Smooth muscle cell (in vitro differentiated cells): ENCODE measurements around the gene CCDC127. TPM values are rescaled to one million over a fixed set of nuclear protein-coding genes. Genes with fewer than 3 reads are reported as not detected.
"Not testable (repeated sequence)": the region's sequence is repeated elsewhere in the genome, so short reads cannot be mapped to it uniquely, and the experiment has no call there.

Source experiments
- DNase-seq: peaks from one replicate; lab custom pipeline; 2025; ENCODE audit not compliant: unreplicated experiment; lab: John Stamatoyannopoulos, UW
- H2AFZ ChIP-seq: fragments of 200-600 bp; sonication (generic); 2 replicates; pipeline ENCODE4 v1.6.0; 2016; ENCODE audit warnings: antibody characterized with exemption, low read depth, mild to moderate bottlenecking
- H3F3A ChIP-seq: fragments of 200-600 bp; sonication (generic); 2 replicates; pipeline ENCODE4 v1.6.0; 2017; ENCODE audit warnings: antibody characterized with exemption, low read depth
- H3K27ac ChIP-seq: fragments of 200-600 bp; sonication (generic); 2 replicates; pipeline ENCODE4 v1.5.1; 2016; ENCODE audit warnings: low read depth, mild to moderate bottlenecking
- H3K27me3 ChIP-seq: fragments of 200-600 bp; sonication (generic); 2 replicates; pipeline ENCODE4 v1.6.1; 2016; ENCODE audit warnings: low read depth, mild to moderate bottlenecking
- H3K36me3 ChIP-seq: fragments of 200-600 bp; sonication (generic); 2 replicates; pipeline ENCODE4 v1.5.1; 2016; ENCODE audit warnings: low read depth
- H3K4me1 ChIP-seq: fragments of 200-600 bp; sonication (generic); 2 replicates; pipeline ENCODE4 v1.5.1; 2016; ENCODE audit warnings: low read depth
- H3K4me2 ChIP-seq: fragments of 200-600 bp; sonication (generic); 2 replicates; pipeline ENCODE4 v1.6.0; 2016; ENCODE audit warnings: mild to moderate bottlenecking
- H3K4me3 ChIP-seq: fragments of 200-600 bp; sonication (generic); 2 replicates; pipeline ENCODE4 v1.5.1; 2016; ENCODE audit warnings: mild to moderate bottlenecking
- H3K79me2 ChIP-seq: fragments of 200-600 bp; sonication (generic); 2 replicates; pipeline ENCODE4 v1.6.0; 2016; ENCODE audit warnings: low read depth, mild to moderate bottlenecking
- H3K9ac ChIP-seq: fragments of 200-600 bp; sonication (generic); 2 replicates; pipeline ENCODE4 v1.6.0; 2016; ENCODE audit warnings: low read depth
- H3K9me3 ChIP-seq: fragments of 200-600 bp; sonication (generic); replicated peaks from 2 replicates; pipeline ENCODE4 v1.5.1; 2016; ENCODE audit warnings: low read depth
- H4K20me1 ChIP-seq: fragments of 200-600 bp; sonication (generic); 2 replicates; pipeline ENCODE4 v1.6.0; 2016; ENCODE audit warnings: low read depth
- CTCF ChIP-seq: fragments of 200-600 bp; sonication (generic); IDR thresholded peaks from 2 replicates; pipeline ENCODE4 v1.5.1; 2017; ENCODE audit warnings: borderline replicate concordance, mild to moderate bottlenecking, antibody characterized with exemption; ENCODE audit not compliant: insufficient read depth, poor library complexity, severe bottlenecking
- WGBS: methylation state at CpG from one replicate; pipeline ENCODE4 v1.1.7; 2016; ENCODE audit warnings: low lambda C conversion rate; 5-methylcytosine and 5-hydroxymethylcytosine counted together
- polyA plus RNA-seq: library from polyadenylated mRNA; unstranded; fragments of >200 nt; fragmentation: Nextera tagmentation; extraction: Ambion mirVana; gene quantifications from 2 replicates; pipeline ENCODE4 v1.2.1, GENCODE V29; 2016
- total RNA-seq: library from RNA; depleted of rRNA; stranded (reverse); fragments of >200 nt; gene quantifications from 2 replicates; pipeline ENCODE4 v1.2.3, GENCODE V29; 2014

Gene CCDC127
- total and polyA plus RNA-seq, 2 experiments from 2014 or later = 2.8 to 8.6 TPM

DNA sequence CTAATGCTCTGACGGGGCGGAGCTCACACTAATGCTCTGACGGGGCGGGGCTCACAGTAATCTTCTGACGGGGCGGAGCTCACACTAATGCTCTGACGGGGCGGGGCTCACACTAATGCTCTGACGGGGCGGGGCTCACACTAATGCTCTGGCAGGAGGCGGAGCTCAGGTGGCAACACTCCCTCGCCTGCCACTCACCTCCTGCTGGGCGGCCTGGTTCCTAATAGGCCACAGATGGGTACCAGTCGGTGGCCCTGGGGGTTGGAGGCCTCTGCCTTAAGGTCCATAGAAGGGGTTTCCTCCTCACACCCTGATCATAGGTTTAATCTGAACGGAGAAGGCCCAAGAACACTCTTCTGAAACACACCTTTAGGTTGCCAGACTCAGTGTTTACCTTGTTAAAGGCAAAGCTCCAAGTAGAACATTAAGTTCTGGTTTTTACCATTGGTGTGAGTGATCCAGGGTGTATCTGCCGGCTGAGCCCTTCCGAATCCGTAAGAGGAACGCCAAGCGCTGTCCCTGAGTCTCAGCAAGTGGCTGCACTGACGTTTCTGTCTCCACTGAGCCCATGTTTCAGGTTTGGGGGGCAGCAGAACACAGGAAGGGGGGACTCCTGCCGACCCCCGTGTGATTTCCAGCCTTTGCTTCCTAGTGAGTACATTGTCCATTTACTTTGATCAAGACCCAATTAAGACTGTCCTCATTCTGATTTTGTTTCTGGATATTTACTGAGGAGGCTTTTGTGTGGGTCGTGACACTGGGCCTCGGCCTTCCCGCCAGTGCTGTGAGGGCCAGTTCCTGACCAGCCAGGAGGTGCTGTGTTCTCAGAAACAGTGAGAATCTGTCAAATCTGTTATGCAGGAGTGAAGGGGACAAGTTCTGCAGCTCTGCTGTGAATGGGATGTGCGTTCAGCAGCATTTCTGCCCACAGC, 51.2 kb downstream of the CCDC127 start:
- WGBS = 92% methylated on average over 22 of the region's 27 CpGs
- no peaks in the 10 kb centered on the region for H3K36me3 ChIP-seq
- no peak overlapping the region for H2AFZ ChIP-seq
- no peaks in the 10 kb centered on the region for H3K79me2 ChIP-seq
- H3K4me1 ChIP-seq = no peaks in the 10 kb centered on the region
- H3K4me2 ChIP-seq = no peak overlapping the region
- H3K27ac ChIP-seq = no peak overlapping the region
- H3K9me3 ChIP-seq = no peaks in the 10 kb centered on the region
- no peak overlapping the region for H3K4me3 ChIP-seq
- TF ChIP-seq CTCF = no peak
- no peaks in the 10 kb centered on the region for H3F3A ChIP-seq
- no peak overlapping the region for H3K9ac ChIP-seq
- no peaks in the 10 kb centered on the region for H4K20me1 ChIP-seq
- DNase-seq = no peak
- H3K27me3 ChIP-seq = no peaks in the 10 kb centered on the region

GRCh38 chr5:164783-165182, 53.2 kb downstream of the CCDC127 start:
- WGBS = 93% methylated on average over 24 of the region's 25 CpGs
- H3F3A ChIP-seq, H3K36me3 ChIP-seq, H3K27me3 ChIP-seq, H2AFZ ChIP-seq, H3K4me2 ChIP-seq, H3K79me2 ChIP-seq, H4K20me1 ChIP-seq, H3K4me1 ChIP-seq, DNase-seq, H3K4me3 ChIP-seq, H3K27ac ChIP-seq, H3K9me3 ChIP-seq, H3K9ac ChIP-seq: not testable (repeated sequence)

DNA sequence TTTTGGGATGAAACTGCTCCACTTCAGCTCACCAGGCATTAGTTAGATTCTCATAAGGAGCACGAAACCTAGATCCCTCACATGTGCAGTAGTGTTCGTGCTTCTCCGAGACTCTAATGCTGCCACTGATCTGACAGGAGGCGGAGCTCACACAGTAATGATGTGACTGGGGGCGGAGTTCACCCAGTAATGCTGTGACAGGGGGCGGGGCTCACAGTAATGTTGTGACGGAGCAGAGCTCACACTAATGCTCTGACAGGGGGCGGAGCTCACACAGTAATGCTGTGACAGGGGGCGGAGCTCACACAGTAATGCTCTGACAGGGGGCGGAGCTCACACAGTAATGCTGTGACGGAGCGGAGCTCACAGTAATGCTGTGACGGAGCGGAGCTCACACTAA, 53.7 kb downstream of the CCDC127 start:
- H3K4me1 ChIP-seq = no peaks in the 10 kb centered on the region
- no peaks in the 10 kb centered on the region for H3F3A ChIP-seq
- no peak for TF ChIP-seq CTCF
- no peak overlapping the region for H3K9ac ChIP-seq
- 90% methylated on average over 14 of the region's 14 CpGs for WGBS
- H3K4me3 ChIP-seq = no peak overlapping the region
- no peaks in the 10 kb centered on the region for H4K20me1 ChIP-seq
- no peaks in the 10 kb centered on the region for H3K27me3 ChIP-seq
- no peak overlapping the region for H2AFZ ChIP-seq
- no peak for DNase-seq
- no peaks in the 10 kb centered on the region for H3K36me3 ChIP-seq
- H3K27ac ChIP-seq = no peak overlapping the region
- H3K79me2 ChIP-seq = no peaks in the 10 kb centered on the region
- no peak overlapping the region for H3K4me2 ChIP-seq
- no peaks in the 10 kb centered on the region for H3K9me3 ChIP-seq

- WGBS = 88% methylated on average over 13 of the region's 13 CpGs
- Histone ChIP-seq H3K27ac (no peak overlapping the region), H3K36me3 (no peaks in the 10 kb centered on the region), H3F3A (no peaks in the 10 kb centered on the region), H3K4me3 (no peak overlapping the region), H3K4me1 (no peaks in the 10 kb centered on the region), H3K9ac (no peak overlapping the region), H3K79me2 (no peaks in the 10 kb centered on the region), H3K4me2 (no peak overlapping the region), H3K27me3 (no peaks in the 10 kb centered on the region), H4K20me1 (no peaks in the 10 kb centered on the region), H3K9me3 (no peaks in the 10 kb centered on the region), H2AFZ (no peak overlapping the region)
- no peak for TF ChIP-seq CTCF
- DNase-seq = no peak
Measured at GRCh38 chr5:163841-164240, 54.1 kb downstream of the CCDC127 start.
